Amniotic stem cell (primary cell): ENCODE results near the gene TRMT10C.
"Not testable (repeated sequence)": the region's sequence is repeated elsewhere in the genome, so short reads cannot be mapped to it uniquely, and the experiment has no call there.

Experiments
- DNase-seq: peaks from one replicate; lab custom pipeline; 2025; lab: John Stamatoyannopoulos, UW

The TRMT10C gene

GRCh38 chr3:101561630-101562328, at the start of gene TRMT10C:
TSS of gene TRMT10C (plus strand) at chr3:101561868. CDS start at chr3:101564782, 2,914 bp downstream.
- DNase-seq, result peak; percentile 64

DNA sequence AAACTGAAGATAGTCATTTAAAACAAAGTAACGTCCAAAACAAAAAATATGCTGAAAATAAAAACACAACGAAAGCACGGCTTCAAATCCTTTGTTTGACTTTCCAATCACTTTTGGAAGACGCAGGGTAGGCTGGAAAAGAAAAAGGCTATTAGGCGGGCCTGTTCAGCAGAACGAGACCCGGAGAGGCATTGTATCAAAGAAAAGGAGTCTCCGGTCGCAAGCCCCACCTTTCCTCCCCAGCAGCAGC, 49.3 kb upstream of the TRMT10C start:
- no peak for DNase-seq

DNA sequence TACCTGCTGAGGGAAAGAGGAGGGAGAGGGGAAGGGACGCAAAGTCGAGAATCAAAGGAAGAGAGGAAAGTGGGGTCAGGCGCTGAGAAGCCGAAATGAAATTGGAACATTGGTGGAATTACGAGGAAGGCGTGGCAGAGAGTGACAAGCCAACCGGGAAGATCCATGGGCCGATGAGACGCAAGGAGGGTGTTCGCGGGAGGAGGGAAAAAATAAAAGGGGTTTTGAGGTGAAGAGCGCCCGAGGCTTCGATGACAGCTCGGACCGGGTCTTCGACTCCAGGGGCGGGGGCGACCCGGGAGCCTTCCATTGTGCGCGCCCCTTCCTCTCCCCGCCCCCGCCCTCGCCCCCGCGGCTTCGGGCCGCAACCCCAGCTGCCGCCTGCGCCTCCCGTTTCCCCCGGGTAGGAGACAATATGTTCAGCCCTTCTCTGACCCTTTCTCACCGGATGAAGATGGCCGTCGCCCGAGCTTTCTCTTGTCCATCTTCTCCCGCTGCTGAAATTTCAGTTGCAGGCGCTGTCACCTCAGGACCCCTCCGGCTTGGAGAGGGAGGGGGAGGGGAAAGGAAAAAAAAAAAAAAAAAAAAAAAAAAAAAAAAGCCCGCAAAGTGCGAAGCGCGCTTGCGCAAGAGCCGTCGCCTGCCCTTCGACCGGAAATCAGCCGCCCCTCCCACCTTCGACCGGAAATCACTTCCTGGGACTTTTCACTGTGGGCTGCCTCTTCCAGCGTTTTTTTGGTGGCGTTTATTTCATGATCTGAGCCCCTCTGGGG, 48.8 kb upstream of the TRMT10C start, which contains the start of gene SENP7:
Gene SENP7, minus strand, starts transcription at position 567 of the 773 bp plus-strand sequence. Its CDS starts 82 bp downstream, at position 485.
- peak; percentile 63 for DNase-seq

GRCh38 chr3:101513419-101513986, 48.2 kb upstream of the TRMT10C start:
- peak; percentile 63 for DNase-seq

DNA sequence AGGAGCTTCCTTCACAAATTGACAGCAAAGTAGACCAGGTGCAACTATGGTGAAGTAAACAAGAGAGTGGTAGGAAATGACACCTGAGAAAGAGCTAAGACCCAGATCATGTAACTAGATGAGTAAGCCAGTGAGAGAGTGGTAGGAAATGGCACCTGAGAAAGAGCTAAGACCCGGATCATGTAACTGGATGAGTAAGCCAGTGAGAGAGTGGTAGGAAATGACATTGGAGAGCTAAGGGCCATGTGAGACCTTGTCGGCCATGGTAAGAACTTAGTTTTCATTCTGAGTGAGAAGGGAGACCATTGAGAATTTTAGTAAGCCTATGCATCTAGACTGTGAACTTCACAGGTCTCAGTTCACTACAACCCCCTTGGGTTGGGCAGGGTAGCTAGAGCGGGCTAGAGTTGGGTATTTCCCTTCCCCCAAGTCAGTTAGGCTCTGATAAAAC, 43.2 kb upstream of the TRMT10C start:
- DNase-seq, result no peak

- no peak for DNase-seq
Observed at GRCh38 chr3:101519685-101520365, 41.8 kb upstream of the TRMT10C start.

- DNase-seq, result no peak
Observed at GRCh38 chr3:101521211-101521701, 40.4 kb upstream of the TRMT10C start.

DNA sequence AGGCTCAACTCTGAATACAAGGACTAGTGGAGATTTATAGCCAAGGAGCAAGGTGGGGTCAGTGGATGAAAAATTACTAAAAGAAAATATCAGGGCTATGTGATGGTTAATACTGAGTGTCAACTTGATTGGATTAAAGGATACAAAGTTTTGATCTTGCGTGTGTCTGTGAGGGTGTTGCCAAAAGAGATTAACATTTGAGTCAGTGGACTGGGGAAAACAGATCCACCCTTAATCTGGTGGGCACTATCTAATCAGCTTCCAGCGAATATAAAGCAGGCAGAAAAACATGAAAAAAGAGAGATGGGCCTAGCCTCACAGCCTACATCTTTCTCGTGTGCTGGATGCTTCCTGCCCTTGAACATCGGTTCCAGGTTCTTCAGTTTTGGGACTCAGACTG, 34.2 kb upstream of the TRMT10C start:
- no peak for DNase-seq

GRCh38 chr3:101527906-101528305, 33.8 kb upstream of the TRMT10C start:
- no peak for DNase-seq

- DNase-seq, result no peak
Observed at GRCh38 chr3:101529816-101530685, 31.6 kb upstream of the TRMT10C start.

DNA sequence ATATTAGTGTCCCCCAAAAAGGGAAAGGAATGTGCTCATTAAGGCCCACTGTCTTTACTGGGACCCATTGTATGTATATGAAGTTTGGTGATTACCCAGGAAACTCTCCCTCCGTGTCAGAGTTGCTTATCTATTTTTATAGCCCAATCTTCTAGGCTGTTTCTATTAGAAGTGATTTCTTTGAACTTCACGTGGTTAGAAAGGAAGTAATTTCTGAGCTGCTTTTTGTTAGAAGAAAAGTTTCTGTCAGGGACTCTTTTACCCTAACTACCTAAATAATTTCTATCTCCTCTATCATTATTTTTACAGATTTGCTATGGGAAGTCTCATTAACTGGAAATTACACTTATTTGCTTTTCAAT, 31.0 kb upstream of the TRMT10C start:
- no peak for DNase-seq

DNA sequence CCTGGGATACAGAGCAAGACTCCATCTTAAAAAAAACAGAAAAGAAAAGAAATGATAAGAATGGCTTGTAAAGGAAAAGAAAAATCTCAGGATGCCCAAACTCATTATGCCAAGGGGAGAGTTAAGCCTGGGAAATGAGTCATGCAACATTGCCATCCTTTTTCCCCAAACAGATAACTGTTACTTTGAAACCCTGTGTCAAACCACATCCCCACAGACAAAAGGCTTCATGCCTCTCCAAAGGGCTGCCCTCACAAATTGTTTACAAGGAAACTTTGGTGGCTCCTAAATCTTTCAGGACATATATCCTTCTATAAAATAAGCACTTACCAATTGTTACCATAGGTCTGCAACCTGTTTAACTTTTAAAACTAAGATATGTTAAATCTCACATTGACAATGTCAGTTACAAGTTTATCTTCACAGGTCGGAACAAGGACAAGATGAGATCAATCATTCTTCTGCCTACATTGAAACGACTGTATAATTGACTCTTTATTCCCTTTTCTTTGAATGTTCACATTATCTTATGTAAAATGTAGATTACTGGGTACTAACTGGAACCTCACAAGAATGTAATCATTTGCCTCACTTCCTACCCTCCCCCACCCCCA, 30.1 kb upstream of the TRMT10C start:
- no peak for DNase-seq

- DNase-seq, result no peak
Observed at GRCh38 chr3:101532783-101533602, 28.7 kb upstream of the TRMT10C start.

DNA sequence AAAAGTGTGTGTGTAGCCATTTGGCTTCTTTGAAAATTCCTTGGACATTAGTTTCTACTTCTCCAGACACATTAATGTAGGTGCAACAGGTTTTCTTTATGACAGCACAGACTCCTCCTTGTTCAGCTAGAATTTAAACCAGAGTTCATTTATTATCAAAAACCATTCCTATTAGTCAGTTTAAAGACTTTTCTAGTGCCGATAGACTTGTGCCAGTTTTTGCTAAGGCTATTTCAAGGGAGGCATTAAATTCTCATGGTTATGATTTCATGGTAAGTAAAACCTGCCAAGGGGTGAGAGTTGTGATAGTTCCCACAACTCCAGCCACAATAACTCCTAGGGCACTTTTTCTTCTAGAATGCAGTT, 28.1 kb upstream of the TRMT10C start:
- no peak for DNase-seq

- no peak for DNase-seq
Observed at GRCh38 chr3:101535221-101535620, 26.4 kb upstream of the TRMT10C start.

- no peak for DNase-seq
Observed at GRCh38 chr3:101536266-101536665, 25.4 kb upstream of the TRMT10C start.

GRCh38 chr3:101536955-101537354, 24.7 kb upstream of the TRMT10C start:
- DNase-seq, result not testable (repeated sequence)

GRCh38 chr3:101542957-101543356, 18.7 kb upstream of the TRMT10C start:
- no peak for DNase-seq

DNA sequence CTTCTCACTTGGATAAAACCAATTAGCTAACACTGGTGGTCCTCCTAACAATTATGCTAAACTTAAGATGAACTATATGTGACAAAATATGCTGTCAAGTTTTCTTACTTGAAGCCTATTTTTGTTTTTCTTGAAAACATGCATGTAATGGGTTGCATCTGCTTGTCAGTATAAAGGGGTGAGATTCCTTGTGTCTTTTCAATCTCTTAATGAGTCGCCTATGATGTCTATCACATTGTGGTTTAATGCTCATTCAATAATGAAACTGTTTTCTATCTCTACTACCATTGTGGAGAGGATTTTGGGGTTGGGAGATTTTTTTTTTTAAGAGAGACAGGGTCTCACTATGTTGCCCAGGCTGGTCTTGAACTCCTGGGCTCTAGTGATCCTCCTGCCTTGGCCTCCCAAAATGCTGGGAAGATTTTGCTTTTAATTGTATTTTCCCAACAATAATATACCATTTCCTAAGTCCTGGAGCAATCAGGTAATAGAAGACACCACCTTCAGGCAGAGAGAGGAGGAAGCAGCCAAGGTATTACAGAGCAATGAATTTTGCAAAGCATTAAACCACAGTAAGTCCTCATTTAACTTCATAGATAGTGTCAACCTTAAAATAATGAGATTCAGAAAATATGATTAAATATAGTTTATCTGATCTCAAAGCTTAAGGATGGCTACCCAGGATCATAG, 17.4 kb upstream of the TRMT10C start:
- DNase-seq, result no peak
